K562 (cell line): ENCODE results near the gene LINS1. TPM values are rescaled to one million over a fixed set of nuclear protein-coding genes. Genes with fewer than 3 reads are reported as not detected.
A peak's percentile ranks its signal among the peaks of the same experiment; 100 is the strongest.

ENCODE experiments used
- ATAC-seq: fragments of 200-7000 bp; cut with Tn5 transposase; 3 replicates; pipeline ENCODE4 v1.9.1; 2020; ENCODE audit warnings: moderate library complexity
- BruUV-seq: library from RNA; stranded (reverse); fragments of 400-500 nt; replicated peaks from 2 replicates; lab custom pipeline; 2021; lab: Mats Ljungman, UMichigan
- CTCF ChIA-PET: fragments of 300-600 bp; formaldehyde crosslinking; extraction: SDS; loops from one replicate; lab custom pipeline; 2021; ENCODE audit warnings: low intra/inter-chr PET ratio; lab: Yijun Ruan, JAX
- POLR2A ChIA-PET: fragments of 300-600, 350-650 bp; sonication (Branson Sonifier 250); formaldehyde crosslinking; extraction: SDS; loops from one replicate; lab custom pipeline; 2021; ENCODE audit warnings: antibody characterized with exemption, inconsistent platforms; lab: Yijun Ruan, JAX
- DNase-seq, 4 experiments: peaks; one replicate each; pipeline versions ENCODE4 v3.0.0 to v3.0.0-alpha.2; 2011 to 2018; ENCODE audit warnings: low spot score in 3 of 4, mixed read lengths in 3 of 4; ENCODE audit errors: extremely low read depth in 1 of 4
- FAIRE-seq: peaks from 2 replicates; lab custom pipeline; 2011; peaks lifted over from hg19 to GRCh38; lab: Jason Lieb, UNC
- H2AFZ ChIP-seq: 2 replicates; pipeline ENCODE4 v1.6.0; 2011; ENCODE audit warnings: low read depth, low read length, control low read depth, inconsistent platforms
- H3K27ac ChIP-seq: fragments of 200-600 bp; 3 replicates; pipeline ENCODE4 v1.8.0; 2011; ENCODE audit warnings: low read depth, mild to moderate bottlenecking, control low read depth, inconsistent platforms, low read length, moderate library complexity, mixed read lengths; ENCODE audit errors: extremely low read depth
- H3K27me3 ChIP-seq, 2 experiments: fragments of 300-600 bp in 1 of 2; 2 replicates in 1 of 2; 3 replicates in 1 of 2; pipeline versions ENCODE4 v1.6.0 to v1.8.0; 2011; ENCODE audit warnings: inconsistent platforms in 2 of 2, low read length in 2 of 2, mild to moderate bottlenecking in 1 of 2, mixed read lengths in 1 of 2, moderate library complexity in 1 of 2; ENCODE audit not compliant: control insufficient read depth in 2 of 2, insufficient read depth in 2 of 2
- H3K36me3 ChIP-seq: fragments of 300-600 bp; 3 replicates; pipeline ENCODE4 v1.8.0; 2011; ENCODE audit warnings: mild to moderate bottlenecking, low read length, inconsistent platforms; ENCODE audit not compliant: control insufficient read depth, insufficient read depth
- H3K4me1 ChIP-seq, 2 experiments: fragments of 200-600 bp in 1 of 2; replicated peaks in 1 of 2; 2 replicates in 1 of 2; 3 replicates in 1 of 2; pipeline versions ENCODE4 v1.5.1 to v1.8.0; 2011; ENCODE audit warnings: inconsistent platforms in 2 of 2, low read length in 2 of 2, mild to moderate bottlenecking in 1 of 2, mixed read lengths in 1 of 2, moderate library complexity in 1 of 2; ENCODE audit not compliant: control insufficient read depth in 2 of 2, insufficient read depth in 2 of 2
- H3K4me2 ChIP-seq: 2 replicates; pipeline ENCODE4 v1.6.1; 2011; ENCODE audit warnings: low read length, control low read depth, inconsistent platforms, mixed read lengths; ENCODE audit not compliant: insufficient read depth
- H3K4me3 ChIP-seq: fragments of 200-600 bp; sonication (generic), shearing (Covaris generic); 2 replicates; pipeline ENCODE4 v1.5.1; 2016; ENCODE audit warnings: control low read depth, inconsistent platforms
- H3K79me2 ChIP-seq: fragments of 200-600 bp; 3 replicates; pipeline ENCODE4 v1.8.0; 2011; ENCODE audit warnings: low read length, inconsistent platforms; ENCODE audit not compliant: control insufficient read depth, insufficient read depth
- H3K9ac ChIP-seq, 2 experiments: 2 replicates each; pipeline versions ENCODE4 v1.6.0 to v1.6.1; 2011; ENCODE audit warnings: low read depth in 2 of 2, low read length in 2 of 2, control low read depth in 1 of 2, inconsistent platforms in 1 of 2, mild to moderate bottlenecking in 1 of 2, mixed read lengths in 1 of 2; ENCODE audit not compliant: insufficient read depth in 1 of 2
- H3K9me1 ChIP-seq: one replicate; pipeline ENCODE4 v1.6.0; 2011; ENCODE audit warnings: inconsistent platforms, mild to moderate bottlenecking, low read length, moderate library complexity; ENCODE audit not compliant: control insufficient read depth, insufficient read depth
- H3K9me3 ChIP-seq: replicated peaks from 2 replicates; pipeline ENCODE4 v1.5.1; 2011; ENCODE audit warnings: low read depth, low read length, inconsistent platforms; ENCODE audit not compliant: control insufficient read depth, insufficient read depth
- H4K20me1 ChIP-seq: replicated peaks from 2 replicates; pipeline ENCODE4 v1.6.1; 2011; ENCODE audit warnings: low read length, inconsistent platforms, mixed read lengths; ENCODE audit not compliant: control insufficient read depth, insufficient read depth
- CLOCK ChIP-seq: fragments of 250-450 bp; sonication (Bioruptor Pico); IDR thresholded peaks from 2 replicates; pipeline ENCODE4 v1.4.0; 2020; ENCODE audit warnings: mild to moderate bottlenecking, moderate library complexity, borderline replicate concordance
- TFE3 ChIP-seq: fragments of 450-650 bp; formaldehyde crosslinking; IDR thresholded peaks from 2 replicates; pipeline ENCODE4 v1.4.0; 2020; ENCODE audit warnings: mild to moderate bottlenecking, mixed read lengths
- WGBS: fragments of 100-300 bp; shearing (Covaris generic); methylation state at CpG from one replicate; pipeline ENCODE4 v1.1.6; 2016; ENCODE audit warnings: low coverage, mixed read lengths; ENCODE audit not compliant: insufficient coverage; ENCODE audit errors: missing lambda C conversion rate; 5-methylcytosine and 5-hydroxymethylcytosine counted together
- in situ Hi-C: fragments of 300-500 bp; cut with MboI; formaldehyde crosslinking; loops from 4 replicates; pipeline ENCODE4 v1.15.0; 2018; ENCODE audit warnings: inconsistent platforms, mixed read lengths
- intact Hi-C: fragments of 100-400 bp; cut with micrococcal nuclease; formaldehyde crosslinking; loops from 2 replicates; pipeline ENCODE4 v1.14.2; 2022
- polyA plus RNA-seq, 8 experiments: library from polyadenylated mRNA; depleted of rRNA in 4 of 8; stranded (reverse) in 5 of 8; unstranded in 3 of 8; fragments of >200 nt; fragmentation: Nextera tagmentation in 2 of 8; fragmentation: Illumina TruSeq in 1 of 8; extraction: Ambion mirVana in 2 of 8; extraction: Trizol in 1 of 8; gene quantifications; 2 replicates each; pipeline versions ENCODE4 v1.2.1 to v1.2.3, GENCODE V29; 2011 to 2014; ENCODE audit warnings: inconsistent platforms in 1 of 8, missing spikeins in 1 of 8
- total RNA-seq, 7 experiments: library from RNA; depleted of rRNA in 6 of 7; stranded (reverse); fragments of >200 nt in 6 of 7; fragmentation: Illumina TruSeq in 2 of 7; extraction: Trizol in 2 of 7; gene quantifications; 2 replicates each; pipeline versions ENCODE4 v1.2.1 to v1.2.3, GENCODE V29; 2011 to 2021; ENCODE audit warnings: low replicate concordance in 1 of 7

Gene LINS1
- total and polyA plus RNA-seq, 9 of the 15 experiments (the other 6 are each of a cell fraction or from before 2014, with no cell fraction given) = 15.4 to 31.4 (median 24.6) TPM

- H3K79me2 ChIP-seq = no peaks in the 10 kb centered on the region
- H4K20me1 ChIP-seq = no peaks in the 10 kb centered on the region; the same call in 1 of the 2 replicates
- TF ChIP-seq TFE3 (CRISPR knock-in tag) (peak; percentile 53), CLOCK (CRISPR knock-in tag) (no peak)
- FAIRE-seq = no peak
- no peak overlapping the region for H3K4me3 ChIP-seq
- intact Hi-C loops (no loop called here), in situ Hi-C loops (no loop called here)
- no peak for ATAC-seq
- no peaks in the 10 kb centered on the region for H3K9me1 ChIP-seq
- no peak overlapping the region for H3K9ac ChIP-seq
- no peak overlapping the region for H2AFZ ChIP-seq
- no peak for DNase-seq
- H3K4me2 ChIP-seq = no peak overlapping the region
- WGBS = 80% methylated on average over 6 of the region's 6 CpGs
- BruUV-seq = no TSS peak
- H3K4me1 ChIP-seq = no peaks in the 10 kb centered on the region
- no peak overlapping the region for H3K27ac ChIP-seq
- H3K36me3 ChIP-seq = peaks cover 48% of the 10 kb centered on the region
- no peaks in the 10 kb centered on the region for H3K9me3 ChIP-seq
- POLR2A ChIA-PET = no interaction called here
- H3K27me3 ChIP-seq = no peaks in the 10 kb centered on the region
- CTCF ChIA-PET = no interaction called here
Measured at GRCh38 chr15:100566850-100567628, 34.9 kb downstream of the LINS1 start.
